Activated B cell treated with CpG ODN at 0.5 μM for 24 hours (primary cell): Measurements from ENCODE around the gene ALS2CL. TPM values are rescaled to one million over a fixed set of nuclear protein-coding genes. Genes with fewer than 3 reads are reported as not detected.

ENCODE experiments used
- ATAC-seq: fragments of 200-7000 bp; cut with Tn5 transposase; one replicate; pipeline ENCODE4 v1.10.0; 2021; ENCODE audit warnings: low read depth, mild to moderate bottlenecking, moderate library complexity
- CTCF ChIA-PET: fragments of 350-600 bp; sonication (Branson Sonifier 250); formaldehyde crosslinking; loops from one replicate; lab custom pipeline; 2021; ENCODE audit warnings: antibody characterized with exemption; lab: Charles Lee
- POLR2A ChIA-PET: fragments of 350-600 bp; sonication (Branson Sonifier 250); formaldehyde crosslinking; loops from one replicate; lab custom pipeline; 2021; ENCODE audit warnings: antibody characterized with exemption; lab: Charles Lee
- DNase-seq: peaks from one replicate; pipeline ENCODE4 v3.0.0; 2022
- H3K27ac Mint-ChIP-seq: one replicate; pipeline ENCODE4 v1.8.0; 2020; ENCODE audit warnings: mixed read lengths
- H3K27me3 Mint-ChIP-seq: one replicate; pipeline ENCODE4 v1.8.0; 2021; ENCODE audit warnings: mixed read lengths
- H3K36me3 Mint-ChIP-seq: one replicate; pipeline ENCODE4 v1.8.0; 2021; ENCODE audit warnings: low read depth, mixed read lengths
- H3K4me1 Mint-ChIP-seq: one replicate; pipeline ENCODE4 v1.8.0; 2021; ENCODE audit warnings: mixed read lengths
- H3K4me3 Mint-ChIP-seq: one replicate; pipeline ENCODE4 v1.8.0; 2020; ENCODE audit warnings: mild to moderate bottlenecking, mixed read lengths
- H3K9me3 Mint-ChIP-seq: one replicate; pipeline ENCODE4 v1.8.0; 2020; ENCODE audit warnings: mixed read lengths
- CTCF ChIP-seq: fragments of 200-600 bp; IDR thresholded peaks from one replicate; pipeline ENCODE4 v1.8.0; 2022; ENCODE audit warnings: antibody characterized with exemption, mild to moderate bottlenecking
- intact Hi-C: fragments of 100-400 bp; cut with micrococcal nuclease; formaldehyde crosslinking; loops from one replicate; pipeline ENCODE4 v1.15.1; 2024
- total RNA-seq: library from RNA; stranded (reverse); gene quantifications from 2 replicates; pipeline ENCODE4 v1.2.3, GENCODE V29; 2022

The ALS2CL gene
- total RNA-seq, 1 donor from 2014 or later: 1.6 TPM

- ATAC-seq (no peak), DNase-seq (no peak)
- Mint-ChIP-seq H3K27me3 (peaks cover 17% of the 10 kb centered on the region), H3K27ac (no peak overlapping the region), H3K36me3 (no peaks in the 10 kb centered on the region), H3K4me3 (no peak overlapping the region), H3K9me3 (no peaks in the 10 kb centered on the region), H3K4me1 (no peaks in the 10 kb centered on the region)
- TF ChIP-seq CTCF: no peak
- CTCF ChIA-PET: interaction anchor here (1.0 kb wide), 1 partner anchor 11 kb away, joined by 3 read pairs; no protein-coding TSS in a partner anchor
- POLR2A ChIA-PET: no interaction called here
- intact Hi-C loops: no loop called here
Measured at GRCh38 chr3:46719735-46720271, 26.3 kb upstream of the ALS2CL start.

GRCh38 chr3:46719044-46719565, 25.6 kb upstream of the ALS2CL start:
- Mint-ChIP-seq H3K9me3 (no peaks in the 10 kb centered on the region), H3K4me3 (no peak overlapping the region), H3K27ac (no peak overlapping the region), H3K4me1 (peaks cover under 1% of the 10 kb centered on the region), H3K27me3 (peaks cover 17% of the 10 kb centered on the region), H3K36me3 (no peaks in the 10 kb centered on the region)
- intact Hi-C loops: no loop called here
- ChIA-PET CTCF (no interaction called here), POLR2A (interaction anchor here (0.5 kb wide), 1 partner anchor 336 kb away, joined by 7 read pairs; no protein-coding TSS in a partner anchor)
- no peak for ATAC-seq
- no peak for TF ChIP-seq CTCF
- DNase-seq: no peak

GRCh38 chr3:46717447-46718231, 24.2 kb upstream of the ALS2CL start, which contains the start of gene PRSS50:
Gene PRSS50 (minus strand): TSS chr3:46717869. CDS start chr3:46717824, 45 bp downstream.
- intact Hi-C loops: no loop called here
- Mint-ChIP-seq H3K27ac (no peak within 1 kb of the TSS), H3K4me3 (no peak within 1 kb of the TSS), H3K27me3 (peaks cover 17% of the 10 kb centered on the region), H3K9me3 (no peaks in the 10 kb centered on the region), H3K36me3 (no peaks in the 10 kb centered on the region), H3K4me1 (peaks cover 2% of the 10 kb centered on the region)
- ATAC-seq (no peak), DNase-seq (no peak)
- no peak for TF ChIP-seq CTCF
- ChIA-PET POLR2A (no interaction called here), CTCF (no interaction called here)

GRCh38 chr3:46716461-46717441, 23.3 kb upstream of the ALS2CL start:
- intact Hi-C loops: no loop called here
- H3K27ac Mint-ChIP-seq: no peak overlapping the region
- DNase-seq (no peak), ATAC-seq (no peak)
- H3K27me3 Mint-ChIP-seq: peaks cover 16% of the 10 kb centered on the region
- CTCF ChIA-PET: no interaction called here
- H3K4me3 Mint-ChIP-seq: no peak overlapping the region
- no peaks in the 10 kb centered on the region for H3K36me3 Mint-ChIP-seq
- H3K4me1 Mint-ChIP-seq: peaks cover 2% of the 10 kb centered on the region
- POLR2A ChIA-PET: no interaction called here
- no peak for TF ChIP-seq CTCF
- no peaks in the 10 kb centered on the region for H3K9me3 Mint-ChIP-seq
